ENCODE measurements around the gene RELN.

DNA sequence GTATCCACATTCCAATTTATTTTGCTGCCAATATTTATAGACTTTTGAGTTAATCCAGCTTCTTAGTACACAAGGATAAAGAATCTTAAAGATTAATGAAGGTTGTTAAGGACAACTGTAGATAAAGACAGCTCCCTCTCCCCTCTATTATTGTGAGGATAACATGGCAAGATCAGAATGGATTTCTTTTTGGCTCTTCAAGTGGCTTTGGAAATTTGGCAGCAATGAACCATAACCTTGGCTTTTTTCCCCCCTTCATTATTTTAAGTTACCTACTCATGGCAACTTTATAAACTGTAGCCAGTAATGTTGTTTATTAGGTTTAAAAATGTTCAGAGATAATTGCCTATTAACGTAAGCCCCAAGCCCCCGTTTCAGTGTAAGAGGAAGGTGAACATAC is 412.4 kb downstream of the RELN start:
- TF ChIP-seq, protein P1, sequence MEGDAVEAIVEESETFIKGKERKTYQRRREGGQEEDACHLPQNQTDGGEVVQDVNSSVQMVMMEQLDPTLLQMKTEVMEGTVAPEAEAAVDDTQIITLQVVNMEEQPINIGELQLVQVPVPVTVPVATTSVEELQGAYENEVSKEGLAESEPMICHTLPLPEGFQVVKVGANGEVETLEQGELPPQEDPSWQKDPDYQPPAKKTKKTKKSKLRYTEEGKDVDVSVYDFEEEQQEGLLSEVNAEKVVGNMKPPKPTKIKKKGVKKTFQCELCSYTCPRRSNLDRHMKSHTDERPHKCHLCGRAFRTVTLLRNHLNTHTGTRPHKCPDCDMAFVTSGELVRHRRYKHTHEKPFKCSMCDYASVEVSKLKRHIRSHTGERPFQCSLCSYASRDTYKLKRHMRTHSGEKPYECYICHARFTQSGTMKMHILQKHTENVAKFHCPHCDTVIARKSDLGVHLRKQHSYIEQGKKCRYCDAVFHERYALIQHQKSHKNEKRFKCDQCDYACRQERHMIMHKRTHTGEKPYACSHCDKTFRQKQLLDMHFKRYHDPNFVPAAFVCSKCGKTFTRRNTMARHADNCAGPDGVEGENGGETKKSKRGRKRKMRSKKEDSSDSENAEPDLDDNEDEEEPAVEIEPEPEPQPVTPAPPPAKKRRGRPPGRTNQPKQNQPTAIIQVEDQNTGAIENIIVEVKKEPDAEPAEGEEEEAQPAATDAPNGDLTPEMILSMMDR (IDR thresholded peaks at IDR 0.05; ENCODE audit: poor library complexity), result no peak
- TF ChIP-seq EZH2phosphoT487 (IDR thresholded peaks at IDR 0.05; ENCODE audit: low read depth, severe bottlenecking, unreplicated experiment), result no peak

All from hepatocyte (in vitro differentiated cells).